HK-2 (cell line): ENCODE results near the gene EPN2.

Experiments
- DNase-seq: peaks from one replicate; pipeline ENCODE4 v3.0.0-alpha.2; 2018; ENCODE audit not compliant: unreplicated experiment

The EPN2 gene

GRCh38 chr17:19381741-19382444, 144.7 kb downstream of the EPN2 start:
- no peak for DNase-seq

DNA sequence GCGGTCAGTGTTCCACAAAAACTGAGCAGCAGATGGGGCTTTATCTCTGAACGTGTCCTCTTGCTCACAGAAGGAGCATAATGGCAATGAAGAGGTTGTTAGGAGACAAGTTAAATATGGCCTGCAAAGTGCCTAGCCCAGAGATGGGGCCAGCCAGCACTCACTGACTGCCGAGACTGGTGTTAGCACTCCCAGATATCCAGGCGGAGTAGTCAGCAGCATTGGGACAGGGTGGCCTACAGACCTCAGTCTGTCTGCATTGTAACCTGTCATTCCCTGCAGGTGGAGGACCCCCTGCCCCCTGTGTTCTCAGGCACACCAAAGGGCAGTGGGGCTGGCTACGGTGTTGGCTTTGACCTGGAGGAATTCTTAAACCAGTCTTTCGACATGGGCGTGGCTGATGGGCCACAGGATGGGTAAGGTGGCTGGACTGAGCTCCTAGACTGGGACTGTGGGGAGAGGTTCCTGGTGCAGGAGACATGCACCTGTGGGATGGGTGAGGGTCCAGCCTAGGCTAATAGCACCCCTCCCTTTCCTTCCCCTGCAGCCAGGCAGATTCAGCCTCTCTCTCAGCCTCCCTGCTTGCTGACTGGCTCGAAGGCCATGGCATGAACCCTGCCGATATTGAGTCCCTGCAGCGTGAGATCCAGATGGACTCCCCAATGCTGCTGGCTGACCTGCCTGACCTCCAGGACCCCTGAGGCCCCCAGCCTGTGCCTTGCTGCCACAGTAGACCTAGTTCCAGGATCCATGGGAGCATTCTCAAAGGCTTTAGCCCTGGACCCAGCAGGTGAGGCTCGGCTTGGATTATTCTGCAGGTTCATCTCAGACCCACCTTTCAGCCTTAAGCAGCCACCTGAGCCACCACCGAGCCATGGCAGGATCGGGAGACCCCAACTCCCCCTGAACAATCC, 145.6 kb downstream of the EPN2 start:
- no peak for DNase-seq

DNA sequence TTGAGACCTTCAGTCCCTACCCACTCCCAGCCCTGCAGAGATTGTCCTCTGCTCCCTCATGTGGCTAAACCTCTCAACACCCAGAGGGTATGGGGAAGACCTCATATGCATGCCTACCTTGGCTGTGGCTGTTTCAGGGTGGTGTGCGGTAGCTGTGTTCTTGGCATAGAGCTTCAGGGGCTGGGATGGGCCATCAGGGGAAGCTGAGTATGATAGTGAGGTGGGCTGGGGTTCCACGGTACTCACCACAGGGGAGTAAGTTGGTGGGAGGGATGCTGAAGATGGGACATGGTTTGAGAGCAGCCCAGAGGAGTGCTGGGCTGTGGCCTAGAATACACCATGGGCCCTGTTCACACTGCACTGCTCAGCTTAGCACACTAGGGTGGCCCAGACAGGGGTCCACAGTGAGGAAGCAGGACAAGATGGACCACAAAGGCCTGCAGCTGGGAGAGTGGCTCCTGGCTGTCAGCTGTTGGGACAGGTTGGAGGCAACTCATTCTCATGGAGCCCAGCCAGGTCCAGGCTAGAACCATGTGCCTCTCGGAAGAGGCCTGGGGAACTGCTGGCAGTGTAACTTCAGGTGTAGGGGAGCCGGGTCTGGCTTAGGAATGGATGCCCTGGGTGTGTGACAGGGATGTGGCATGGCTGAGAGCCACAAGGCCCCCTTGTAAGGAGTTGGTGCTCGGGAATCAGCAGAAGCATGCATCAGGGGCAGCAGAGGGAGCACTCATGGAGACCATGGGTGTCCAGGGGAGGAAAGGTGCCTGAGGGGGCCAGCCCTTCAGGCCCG, 146.7 kb downstream of the EPN2 start:
- no peak for DNase-seq

GRCh38 chr17:19384723-19385391, 147.7 kb downstream of the EPN2 start:
- DNase-seq = no peak

DNA sequence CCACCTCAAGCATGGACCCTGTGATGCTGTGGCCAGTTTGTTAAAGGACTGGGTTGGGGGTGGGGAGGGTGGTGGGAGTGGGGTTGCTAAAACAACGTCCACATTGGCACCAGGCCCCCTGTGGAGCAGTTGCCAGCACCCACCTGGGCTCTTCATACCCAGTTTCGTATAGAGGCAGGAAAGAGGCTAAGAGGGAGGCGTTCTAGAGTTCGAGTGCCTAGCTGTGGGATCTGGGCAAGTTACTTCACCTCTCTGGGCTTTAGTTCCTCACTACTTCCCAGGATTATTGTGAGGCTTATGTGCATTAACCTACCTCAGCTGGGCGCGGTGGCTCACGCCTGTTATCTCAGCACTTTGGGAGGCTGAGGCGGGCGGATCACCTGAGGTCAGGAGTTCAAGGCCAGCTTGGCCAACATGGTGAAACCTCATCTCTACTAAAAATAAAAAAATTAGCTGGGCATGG, 148.4 kb downstream of the EPN2 start:
- DNase-seq = no peak
